Effector memory CD4-positive, alpha-beta T cell (primary cell): ENCODE results near the gene PPP2R2C.

Source experiments
- DNase-seq, 3 donors: peaks; one replicate each; pipeline ENCODE4 v3.0.0-alpha.2; 2020
- H3K27ac ChIP-seq: 2 replicates; pipeline ENCODE4 v1.7.0; 2013; ENCODE audit warnings: mild to moderate bottlenecking, low read length, moderate library complexity; ENCODE audit not compliant: insufficient read depth, poor library complexity, severe bottlenecking
- H3K27me3 ChIP-seq: replicated peaks from 2 replicates; pipeline ENCODE4 v1.7.0; 2013; ENCODE audit warnings: mild to moderate bottlenecking, low read length; ENCODE audit not compliant: insufficient read depth, control insufficient read depth, poor library complexity, severe bottlenecking
- H3K36me3 ChIP-seq: 2 replicates; pipeline ENCODE4 v1.7.0; 2013; ENCODE audit warnings: mild to moderate bottlenecking, low read length, moderate library complexity; ENCODE audit not compliant: control insufficient read depth, insufficient read depth
- H3K4me1 ChIP-seq: 2 replicates; pipeline ENCODE4 v1.7.0; 2013; ENCODE audit warnings: low read length, mild to moderate bottlenecking; ENCODE audit not compliant: control insufficient read depth, insufficient read depth, poor library complexity, severe bottlenecking
- H3K4me3 ChIP-seq: 2 replicates; pipeline ENCODE4 v1.7.0; 2013; ENCODE audit warnings: low read length, low read depth, mild to moderate bottlenecking; ENCODE audit not compliant: insufficient read depth, poor library complexity, severe bottlenecking
- H3K9me3 ChIP-seq: 2 replicates; pipeline ENCODE4 v1.7.0; 2013; ENCODE audit warnings: mild to moderate bottlenecking, low read length, moderate library complexity; ENCODE audit not compliant: control insufficient read depth

Gene PPP2R2C

DNA sequence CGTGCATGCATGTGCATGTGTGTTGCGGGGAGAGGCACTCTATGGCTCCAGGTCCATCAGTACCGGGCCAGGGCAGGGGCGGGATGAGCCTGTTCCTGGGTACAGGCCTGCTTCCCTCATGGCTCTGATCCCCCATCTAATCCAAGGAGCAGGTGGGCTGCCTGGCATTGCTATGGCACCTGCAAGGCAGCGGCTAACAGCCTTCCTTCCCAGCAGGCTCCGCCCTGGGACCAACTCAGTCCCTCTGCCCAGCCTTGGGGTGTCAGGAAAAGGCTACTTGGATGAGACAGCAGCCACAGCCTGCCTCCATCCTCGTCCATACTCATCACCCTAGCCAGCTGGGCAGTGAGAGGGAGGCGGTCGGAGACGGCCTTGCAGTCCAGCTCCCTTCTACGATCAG, 46.5 kb downstream of the PPP2R2C start:
- no peak overlapping the region for H3K27ac ChIP-seq
- H3K9me3 ChIP-seq = no peaks in the 10 kb centered on the region
- H3K27me3 ChIP-seq = no peaks in the 10 kb centered on the region
- DNase-seq = no peak
- no peaks in the 10 kb centered on the region for H3K36me3 ChIP-seq
- no peak overlapping the region for H3K4me3 ChIP-seq
- H3K4me1 ChIP-seq = no peaks in the 10 kb centered on the region

DNA sequence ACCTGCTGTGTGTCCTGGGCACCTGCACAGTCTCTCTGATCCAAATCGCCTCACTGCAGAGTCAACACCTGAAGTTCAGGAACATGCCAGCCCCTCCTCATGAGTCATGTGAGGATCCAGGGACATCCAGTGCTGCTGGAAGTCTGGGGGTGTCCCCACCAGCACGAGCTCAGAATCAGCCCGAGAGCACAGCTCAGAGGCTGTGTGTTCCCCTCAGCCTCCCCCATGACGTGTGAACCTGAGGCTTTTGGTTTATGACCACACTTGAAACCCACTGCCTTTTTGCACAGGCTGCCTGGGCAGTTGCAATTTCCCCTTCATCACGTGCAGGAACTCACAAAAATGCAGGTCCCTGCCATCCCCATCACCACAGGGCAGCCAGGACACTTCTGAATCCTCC, 47.1 kb downstream of the PPP2R2C start:
- Histone ChIP-seq H3K36me3 (no peaks in the 10 kb centered on the region), H3K27ac (no peak overlapping the region), H3K27me3 (no peaks in the 10 kb centered on the region), H3K9me3 (no peaks in the 10 kb centered on the region), H3K4me1 (no peaks in the 10 kb centered on the region), H3K4me3 (no peak overlapping the region)
- no peak for DNase-seq

DNA sequence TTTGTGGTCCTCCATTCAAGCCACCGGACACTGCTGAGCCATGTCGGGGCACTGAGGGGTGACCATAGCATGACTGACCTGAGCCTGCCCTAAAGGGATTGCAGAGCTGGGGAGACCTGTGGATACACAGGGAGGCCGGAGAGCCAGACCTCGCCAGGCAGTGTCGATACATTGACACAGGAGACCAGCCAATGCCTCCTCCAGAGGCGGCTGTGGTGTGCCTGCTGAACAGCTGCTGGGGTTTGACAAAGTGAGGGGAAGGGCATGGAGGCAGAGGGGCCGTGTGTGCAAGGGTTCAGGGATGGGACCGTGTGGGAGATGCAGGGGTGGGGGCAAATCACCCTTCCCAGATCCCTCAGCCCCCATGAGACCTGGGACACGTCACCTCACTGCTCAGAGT, 48.0 kb downstream of the PPP2R2C start:
- no peaks in the 10 kb centered on the region for H3K27me3 ChIP-seq
- no peaks in the 10 kb centered on the region for H3K9me3 ChIP-seq

DNA sequence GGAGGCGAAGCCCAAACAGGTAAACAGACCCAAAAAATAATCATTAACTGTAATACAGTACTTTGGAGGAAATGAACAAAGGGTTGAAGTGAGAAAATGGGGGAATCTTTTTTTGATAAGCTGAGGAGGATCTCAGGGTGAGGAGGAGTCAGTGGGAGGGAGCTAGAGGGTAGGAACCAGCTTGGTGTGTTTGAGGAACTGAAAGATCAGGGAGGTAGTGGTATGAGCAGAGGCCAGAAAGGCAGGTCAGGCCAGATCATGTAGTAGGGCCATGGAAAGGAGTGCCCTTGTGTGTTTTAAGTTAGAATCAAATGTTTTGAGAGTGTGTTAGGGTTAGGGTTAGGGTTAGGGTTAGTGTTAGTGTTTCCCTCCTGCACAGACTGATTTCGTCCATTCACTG, 48.8 kb downstream of the PPP2R2C start:
- no peaks in the 10 kb centered on the region for H3K4me1 ChIP-seq
- H3K36me3 ChIP-seq = no peaks in the 10 kb centered on the region
- H3K9me3 ChIP-seq = no peaks in the 10 kb centered on the region
- H3K27me3 ChIP-seq = no peaks in the 10 kb centered on the region
- no peak overlapping the region for H3K27ac ChIP-seq
- no peak overlapping the region for H3K4me3 ChIP-seq
- no peak for DNase-seq

More for the DNA sequence above, 48.0 kb downstream of the PPP2R2C start:
- Histone ChIP-seq H3K4me3 (no peak overlapping the region), H3K4me1 (no peaks in the 10 kb centered on the region), H3K36me3 (no peaks in the 10 kb centered on the region), H3K27ac (no peak overlapping the region)
- no peak for DNase-seq

DNA sequence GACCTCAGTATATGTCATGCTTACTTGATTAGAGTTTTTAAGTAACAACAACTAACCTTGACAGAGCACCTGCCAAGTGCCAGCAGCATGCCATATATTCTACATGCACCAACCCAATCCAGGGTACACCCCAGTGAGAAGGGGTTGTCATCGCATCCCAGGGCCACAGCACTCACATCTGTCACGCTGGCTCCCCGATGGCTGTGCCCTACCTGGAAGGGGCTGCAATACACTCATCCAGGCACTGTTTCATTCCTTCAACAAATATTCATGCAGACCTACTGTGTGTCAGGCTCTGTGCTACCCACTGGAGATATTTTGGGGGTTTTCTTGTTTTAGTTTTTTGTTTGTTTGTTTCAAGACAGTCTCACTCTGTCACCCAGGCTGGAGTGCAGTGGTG, 49.5 kb downstream of the PPP2R2C start:
- no peak for DNase-seq
- Histone ChIP-seq H3K4me3 (no peak overlapping the region), H3K27ac (no peak overlapping the region), H3K27me3 (no peaks in the 10 kb centered on the region), H3K36me3 (no peaks in the 10 kb centered on the region), H3K9me3 (no peaks in the 10 kb centered on the region), H3K4me1 (no peaks in the 10 kb centered on the region)

DNA sequence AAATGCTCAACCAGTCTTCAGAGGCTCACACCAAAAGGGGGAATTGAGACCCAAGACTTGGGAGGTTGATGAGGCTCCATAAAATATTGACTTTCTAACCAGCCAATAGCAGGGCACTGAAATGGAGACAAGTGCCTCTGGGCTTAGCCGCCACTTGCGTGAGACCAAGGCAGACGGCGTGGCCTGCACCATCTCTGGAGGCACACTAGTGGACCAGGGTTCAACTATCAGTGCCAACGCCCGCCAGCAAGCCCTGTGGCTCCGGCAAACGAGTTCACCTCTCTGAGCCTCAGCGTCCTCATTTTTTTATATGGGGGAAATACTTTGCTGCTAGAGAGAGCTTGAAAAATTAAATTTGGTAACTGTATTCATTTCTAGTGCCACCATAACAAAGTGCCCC, 50.3 kb downstream of the PPP2R2C start:
- Histone ChIP-seq H3K27ac (no peak overlapping the region), H3K36me3 (no peaks in the 10 kb centered on the region), H3K9me3 (no peaks in the 10 kb centered on the region), H3K27me3 (no peaks in the 10 kb centered on the region), H3K4me1 (no peaks in the 10 kb centered on the region), H3K4me3 (no peak overlapping the region)
- no peak for DNase-seq

DNA sequence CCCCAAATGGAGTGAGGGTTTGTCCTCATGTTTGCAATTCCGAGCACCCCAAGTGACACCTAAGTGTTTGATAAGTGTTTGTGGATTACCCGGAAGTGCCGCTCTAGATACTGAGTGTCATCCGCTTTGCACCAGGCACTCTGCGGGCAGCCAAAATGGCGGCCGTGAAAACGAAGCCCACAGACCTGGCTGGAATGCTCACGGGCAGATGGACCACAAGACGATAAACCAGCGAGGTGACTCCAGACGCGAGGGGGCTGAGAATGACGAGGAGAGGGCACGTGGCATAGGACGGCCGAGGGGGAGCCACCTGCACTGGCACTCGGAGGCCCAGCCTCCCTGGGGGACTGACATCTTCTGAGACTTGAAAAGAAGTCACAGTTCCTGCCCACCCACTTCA, 51.0 kb downstream of the PPP2R2C start:
- Histone ChIP-seq H3K4me3 (no peak overlapping the region), H3K4me1 (no peaks in the 10 kb centered on the region), H3K9me3 (no peaks in the 10 kb centered on the region), H3K27ac (no peak overlapping the region), H3K27me3 (no peaks in the 10 kb centered on the region), H3K36me3 (no peaks in the 10 kb centered on the region)
- no peak for DNase-seq

DNA sequence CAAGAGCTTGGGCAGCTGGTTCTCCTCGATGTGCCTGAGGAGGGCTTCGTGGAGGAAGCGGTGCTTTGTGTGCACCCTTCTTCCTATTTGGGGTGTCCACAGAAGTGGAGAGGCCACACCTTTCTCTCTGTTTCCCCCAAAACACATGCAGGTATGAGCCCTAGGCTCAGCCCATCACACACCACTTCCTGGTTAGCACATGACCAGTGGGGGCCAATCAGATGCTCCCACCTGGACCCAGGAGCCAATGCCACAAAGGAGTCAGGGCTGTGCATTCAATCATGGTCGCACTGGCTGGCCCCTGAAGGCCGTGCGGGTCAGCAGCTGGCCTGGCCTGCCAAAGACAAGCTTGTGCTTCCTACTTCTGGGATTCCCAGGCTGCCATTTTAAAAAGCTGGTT, 51.4 kb downstream of the PPP2R2C start:
- H3K36me3 ChIP-seq = no peaks in the 10 kb centered on the region
- no peaks in the 10 kb centered on the region for H3K27me3 ChIP-seq
- no peak overlapping the region for H3K27ac ChIP-seq
- H3K4me1 ChIP-seq = no peaks in the 10 kb centered on the region
- no peak for DNase-seq
- H3K9me3 ChIP-seq = no peaks in the 10 kb centered on the region
- H3K4me3 ChIP-seq = no peak overlapping the region

DNA sequence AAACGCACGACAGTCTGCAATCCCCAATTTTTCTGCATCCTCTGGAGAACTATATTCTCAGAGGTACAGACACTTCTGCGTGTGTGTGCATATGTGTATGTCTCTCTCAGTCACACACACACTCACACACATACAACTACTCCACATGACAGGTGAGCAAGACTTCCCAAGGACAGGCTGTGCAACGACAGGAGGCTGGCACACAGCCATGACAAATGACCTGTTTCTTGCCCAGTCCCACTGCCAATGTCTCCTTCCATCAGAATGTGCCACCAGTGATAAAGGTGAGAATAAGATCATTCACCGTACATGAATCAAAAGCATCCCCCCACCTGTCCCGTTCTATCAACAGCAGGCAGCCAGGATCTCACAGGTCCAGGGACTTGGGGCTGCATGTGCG, 52.4 kb downstream of the PPP2R2C start:
- Histone ChIP-seq H3K9me3 (no peaks in the 10 kb centered on the region), H3K4me1 (no peaks in the 10 kb centered on the region), H3K36me3 (no peaks in the 10 kb centered on the region), H3K27ac (no peak overlapping the region), H3K27me3 (no peaks in the 10 kb centered on the region), H3K4me3 (no peak overlapping the region)
- DNase-seq = no peak

DNA sequence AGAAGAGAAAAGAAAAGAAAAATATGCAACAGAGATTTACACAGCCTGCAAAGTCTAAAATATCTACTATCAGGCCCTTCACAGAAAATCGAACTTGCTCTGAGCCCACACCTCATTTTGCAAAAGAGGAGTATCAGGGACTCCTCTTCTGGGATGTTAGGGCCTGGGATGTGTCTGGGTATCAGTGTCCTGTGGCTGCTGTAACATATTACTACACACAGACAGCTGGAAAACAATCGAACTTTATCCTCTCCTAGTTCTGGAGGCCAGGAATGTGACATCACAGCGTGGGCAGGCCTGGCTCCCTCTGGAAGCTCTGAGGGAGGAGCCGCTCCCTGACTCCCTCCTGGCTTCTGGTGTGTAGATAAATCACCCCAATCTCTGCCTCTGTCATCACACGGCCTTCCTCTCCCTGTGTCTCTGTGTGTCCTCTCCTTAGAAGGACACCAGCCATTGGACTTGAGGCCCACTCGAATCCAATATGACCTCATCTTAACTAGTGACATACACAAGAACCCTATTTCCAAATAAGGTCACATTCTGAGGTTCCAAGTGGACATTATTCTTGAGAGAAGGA, 52.9 kb downstream of the PPP2R2C start:
- Histone ChIP-seq H3K36me3 (no peaks in the 10 kb centered on the region), H3K27ac (no peak overlapping the region), H3K4me1 (no peaks in the 10 kb centered on the region), H3K9me3 (no peaks in the 10 kb centered on the region), H3K27me3 (no peaks in the 10 kb centered on the region), H3K4me3 (no peak overlapping the region)
- DNase-seq = no peak
